ENCODE results near the gene ARHGAP36. TPM values are rescaled to one million over a fixed set of nuclear protein-coding genes. Genes with fewer than 3 reads are reported as not detected.

The ARHGAP36 gene
- total RNA-seq, 2 experiments from 2014 or later, result not detected

GRCh38 chrX:131041667-131042066 is 16.5 kb upstream of the ARHGAP36 start:
- Histone ChIP-seq H3K9me3 (ENCODE audit: control insufficient read depth in 1 of 2, insufficient read depth in 1 of 2, low read length in 2 of 2) (no peaks in the 10 kb centered on the region), H3K27ac (ENCODE audit: low read depth in 1 of 2, low read length in 2 of 2) (no peak overlapping the region), H3K4me1 (ENCODE audit: insufficient read depth, low read length) (no peaks in the 10 kb centered on the region), H3K27me3 (ENCODE audit: control insufficient read depth in 1 of 2, insufficient read depth in 2 of 2, low read length in 2 of 2) (peaks cover 0 to 9% of the 10 kb centered on the region in 2 experiments), H3K36me3 (ENCODE audit: insufficient read depth, low read length) (no peaks in the 10 kb centered on the region), H3K4me3 (ENCODE audit: low read length) (no peak overlapping the region)
- intact Hi-C loops (cut with DNase I, micrococcal nuclease), result no loop called here
- POLR2A ChIA-PET, result no interaction called here
- ATAC-seq (ENCODE audit: poor library complexity) (no peak), DNase-seq (no peak)
- CTCF ChIA-PET, result no interaction called here
- TF ChIP-seq, protein P1, sequence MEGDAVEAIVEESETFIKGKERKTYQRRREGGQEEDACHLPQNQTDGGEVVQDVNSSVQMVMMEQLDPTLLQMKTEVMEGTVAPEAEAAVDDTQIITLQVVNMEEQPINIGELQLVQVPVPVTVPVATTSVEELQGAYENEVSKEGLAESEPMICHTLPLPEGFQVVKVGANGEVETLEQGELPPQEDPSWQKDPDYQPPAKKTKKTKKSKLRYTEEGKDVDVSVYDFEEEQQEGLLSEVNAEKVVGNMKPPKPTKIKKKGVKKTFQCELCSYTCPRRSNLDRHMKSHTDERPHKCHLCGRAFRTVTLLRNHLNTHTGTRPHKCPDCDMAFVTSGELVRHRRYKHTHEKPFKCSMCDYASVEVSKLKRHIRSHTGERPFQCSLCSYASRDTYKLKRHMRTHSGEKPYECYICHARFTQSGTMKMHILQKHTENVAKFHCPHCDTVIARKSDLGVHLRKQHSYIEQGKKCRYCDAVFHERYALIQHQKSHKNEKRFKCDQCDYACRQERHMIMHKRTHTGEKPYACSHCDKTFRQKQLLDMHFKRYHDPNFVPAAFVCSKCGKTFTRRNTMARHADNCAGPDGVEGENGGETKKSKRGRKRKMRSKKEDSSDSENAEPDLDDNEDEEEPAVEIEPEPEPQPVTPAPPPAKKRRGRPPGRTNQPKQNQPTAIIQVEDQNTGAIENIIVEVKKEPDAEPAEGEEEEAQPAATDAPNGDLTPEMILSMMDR (IDR thresholded peaks at IDR 0.05), result no peak
- Mint-ChIP-seq H3K4me1 (ENCODE audit: low read depth) (no peaks in the 10 kb centered on the region), H3K9me3 (no peaks in the 10 kb centered on the region), H3K27me3 (peaks cover 26% of the 10 kb centered on the region), H3K4me3 (no peak overlapping the region), H3K36me3 (ENCODE audit: low read depth) (no peaks in the 10 kb centered on the region), H3K27ac (no peak overlapping the region)

GRCh38 chrX:131045726-131046125 is 12.4 kb upstream of the ARHGAP36 start:
- Mint-ChIP-seq H3K27me3 (peaks cover 32% of the 10 kb centered on the region), H3K36me3 (ENCODE audit: low read depth) (no peaks in the 10 kb centered on the region), H3K27ac (no peak overlapping the region), H3K4me3 (no peak overlapping the region), H3K4me1 (ENCODE audit: low read depth) (no peaks in the 10 kb centered on the region), H3K9me3 (no peaks in the 10 kb centered on the region)
- ATAC-seq (ENCODE audit: poor library complexity) (no peak), DNase-seq (no peak)
- no peaks in the 10 kb centered on the region for H3K4me1 ChIP-seq (ENCODE audit: insufficient read depth, low read length)
- H3K9me3 ChIP-seq (ENCODE audit: control insufficient read depth in 1 of 2, insufficient read depth in 1 of 2, low read length in 2 of 2), result no peaks in the 10 kb centered on the region
- no peak overlapping the region for H3K4me3 ChIP-seq (ENCODE audit: low read length)
- ChIA-PET POLR2A (no interaction called here), CTCF (no interaction called here)
- intact Hi-C loops (cut with DNase I, micrococcal nuclease), result no loop called here
- H3K27me3 ChIP-seq (ENCODE audit: control insufficient read depth in 1 of 2, insufficient read depth in 2 of 2, low read length in 2 of 2), result peaks cover 0 to 6% of the 10 kb centered on the region in 2 experiments
- TF ChIP-seq, protein P1 (IDR thresholded peaks at IDR 0.05), result no peak
- H3K36me3 ChIP-seq (ENCODE audit: insufficient read depth, low read length), result no peaks in the 10 kb centered on the region
- H3K27ac ChIP-seq (ENCODE audit: low read depth in 1 of 2, low read length in 2 of 2), result no peak overlapping the region

GRCh38 chrX:131046596-131046995 is 11.6 kb upstream of the ARHGAP36 start:
- Histone ChIP-seq H3K36me3 (ENCODE audit: insufficient read depth, low read length) (no peaks in the 10 kb centered on the region), H3K9me3 (ENCODE audit: control insufficient read depth in 1 of 2, insufficient read depth in 1 of 2, low read length in 2 of 2) (no peaks in the 10 kb centered on the region), H3K4me3 (ENCODE audit: low read length) (no peak overlapping the region), H3K4me1 (ENCODE audit: insufficient read depth, low read length) (no peaks in the 10 kb centered on the region), H3K27me3 (ENCODE audit: control insufficient read depth in 1 of 2, insufficient read depth in 2 of 2, low read length in 2 of 2) (peaks cover 0 to 6% of the 10 kb centered on the region in 2 experiments), H3K27ac (ENCODE audit: low read depth in 1 of 2, low read length in 2 of 2) (no peak overlapping the region)
- peaks cover 29% of the 10 kb centered on the region for H3K27me3 Mint-ChIP-seq
- no peak overlapping the region for H3K4me3 Mint-ChIP-seq
- POLR2A ChIA-PET, result no interaction called here
- DNase-seq (no peak), ATAC-seq (ENCODE audit: poor library complexity) (no peak)
- TF ChIP-seq, protein P1 (IDR thresholded peaks at IDR 0.05), result no peak
- CTCF ChIA-PET, result no interaction called here
- no peak overlapping the region for H3K27ac Mint-ChIP-seq
- intact Hi-C loops (cut with DNase I, micrococcal nuclease), result no loop called here
- no peaks in the 10 kb centered on the region for H3K36me3 Mint-ChIP-seq (ENCODE audit: low read depth)
- H3K9me3 Mint-ChIP-seq, result no peaks in the 10 kb centered on the region
- no peaks in the 10 kb centered on the region for H3K4me1 Mint-ChIP-seq (ENCODE audit: low read depth)
